Epithelial cell of prostate (primary cell): ENCODE data around the gene KRT4.

Experiments used
- DNase-seq: peaks from one replicate; pipeline ENCODE4 v3.0.0-alpha.2; 2011; ENCODE audit warnings: low read depth, low spot score
- H3K27ac ChIP-seq: fragments of 450-650 bp; 2 replicates; pipeline ENCODE4 v1.5.1; 2017; ENCODE audit warnings: mild to moderate bottlenecking

Gene KRT4

DNA sequence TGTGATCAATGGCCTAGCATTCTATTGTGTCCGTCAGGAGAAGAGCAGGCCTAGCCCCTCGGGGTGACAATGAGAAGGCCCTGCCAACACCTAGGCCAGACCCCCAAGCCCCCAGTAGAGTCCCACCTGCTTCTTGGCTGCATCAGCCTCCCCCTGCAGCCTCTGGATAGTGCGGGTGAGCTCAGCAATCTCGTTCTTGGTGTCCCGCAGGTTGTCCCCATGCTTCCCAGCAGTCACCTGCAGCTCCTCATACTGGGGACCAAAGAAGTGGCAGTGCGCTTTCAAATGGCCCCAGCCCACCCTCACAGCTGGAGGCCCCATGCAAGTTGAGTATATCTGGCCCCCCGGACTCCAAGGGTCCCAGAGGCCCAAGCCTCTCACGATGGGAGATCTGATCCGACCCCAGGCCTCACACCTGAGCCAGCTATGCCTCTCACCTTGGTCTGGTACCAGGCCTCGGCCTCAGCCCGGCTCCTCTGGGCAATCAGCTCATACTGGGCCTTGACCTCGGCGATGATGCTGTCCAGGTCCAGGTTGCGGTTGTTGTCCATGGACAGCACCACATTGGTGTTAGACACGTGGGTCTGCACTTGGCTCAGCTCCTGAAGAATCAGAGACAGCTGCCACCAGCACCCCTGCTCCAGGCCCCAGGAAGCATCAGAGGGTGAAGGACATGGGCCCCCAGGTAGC lies 10.0 kb upstream of the KRT4 start:
- DNase-seq, result no peak
- H3K27ac ChIP-seq, result no peak overlapping the region

DNA sequence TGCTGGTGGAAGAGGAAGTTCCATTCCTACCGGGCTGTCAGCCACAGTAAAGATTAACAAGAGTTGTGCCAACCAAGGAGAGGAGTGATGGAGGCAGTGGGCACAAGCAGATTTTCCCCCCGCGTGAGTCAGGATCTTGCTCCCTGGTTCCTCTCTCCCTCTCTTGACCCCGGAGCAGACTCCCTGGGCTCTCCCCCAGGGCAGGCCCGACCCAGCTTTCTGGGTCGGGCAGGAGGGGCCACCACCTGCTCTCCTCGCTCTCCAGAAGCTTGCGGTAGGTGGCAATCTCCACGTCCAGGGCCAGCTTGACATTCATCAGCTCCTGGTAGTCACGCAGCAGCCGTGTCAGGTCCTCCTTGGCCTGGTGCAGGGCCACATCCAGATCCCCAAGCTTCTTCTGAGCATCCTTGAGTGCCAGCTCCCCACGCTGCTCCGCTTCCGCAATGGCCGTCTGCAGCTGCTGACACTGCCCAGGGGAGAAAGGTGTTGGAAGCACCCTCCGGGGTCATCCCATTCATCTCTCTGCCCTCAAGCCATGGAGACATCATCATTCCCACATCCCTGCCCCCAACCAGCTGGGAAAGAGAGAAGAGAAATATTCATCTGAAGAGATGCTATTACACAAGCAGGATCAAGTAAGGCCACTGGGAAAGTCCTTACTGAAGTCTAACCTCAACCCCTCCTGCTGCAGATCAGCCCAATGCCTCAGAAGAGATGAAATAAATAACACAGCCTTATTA lies 9.0 kb upstream of the KRT4 start:
- DNase-seq, result no peak

DNA sequence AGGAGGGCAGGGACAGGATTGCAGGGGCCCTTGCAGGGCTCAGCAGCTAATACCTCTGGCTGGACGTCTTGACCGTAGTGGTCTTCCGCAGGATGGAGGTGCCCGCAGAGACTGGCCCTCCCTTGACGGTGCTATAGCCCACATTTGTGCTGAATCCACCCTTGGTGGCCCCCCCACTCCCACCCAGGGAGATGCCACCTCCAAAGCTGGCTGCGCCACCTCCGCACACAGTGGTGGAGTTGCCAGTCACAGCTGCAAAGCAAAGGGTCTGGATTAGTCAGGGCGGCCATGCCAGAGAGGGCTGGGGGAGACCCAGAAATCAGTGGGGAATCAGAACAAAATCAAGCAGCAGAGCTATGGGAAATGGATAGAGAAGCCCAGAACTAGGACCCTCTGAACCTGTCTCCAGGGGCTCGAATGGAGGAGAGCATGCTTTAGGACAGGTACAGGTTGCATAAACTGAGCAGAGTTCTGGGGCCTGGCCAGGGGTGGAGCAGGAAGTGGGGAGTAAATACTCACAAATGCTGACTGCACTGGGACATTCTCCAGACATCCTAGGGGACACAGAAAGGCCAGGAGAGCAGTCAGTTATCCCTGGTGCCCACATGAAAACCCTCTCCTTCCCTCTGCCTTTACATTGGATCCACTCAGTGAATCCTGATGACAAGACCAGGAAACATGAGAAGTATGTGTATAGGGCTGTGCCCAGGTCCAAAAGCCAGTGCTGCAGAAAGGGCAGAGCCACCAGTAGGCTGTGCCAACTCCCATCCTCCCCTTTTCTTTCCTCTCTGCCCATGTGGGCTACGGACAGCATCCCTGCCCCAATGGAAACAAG lies 8.1 kb upstream of the KRT4 start:
- H3K27ac ChIP-seq, result no peak overlapping the region
- DNase-seq, result no peak

More for the DNA sequence above, 9.0 kb upstream of the KRT4 start:
- H3K27ac ChIP-seq, result no peak overlapping the region

DNA sequence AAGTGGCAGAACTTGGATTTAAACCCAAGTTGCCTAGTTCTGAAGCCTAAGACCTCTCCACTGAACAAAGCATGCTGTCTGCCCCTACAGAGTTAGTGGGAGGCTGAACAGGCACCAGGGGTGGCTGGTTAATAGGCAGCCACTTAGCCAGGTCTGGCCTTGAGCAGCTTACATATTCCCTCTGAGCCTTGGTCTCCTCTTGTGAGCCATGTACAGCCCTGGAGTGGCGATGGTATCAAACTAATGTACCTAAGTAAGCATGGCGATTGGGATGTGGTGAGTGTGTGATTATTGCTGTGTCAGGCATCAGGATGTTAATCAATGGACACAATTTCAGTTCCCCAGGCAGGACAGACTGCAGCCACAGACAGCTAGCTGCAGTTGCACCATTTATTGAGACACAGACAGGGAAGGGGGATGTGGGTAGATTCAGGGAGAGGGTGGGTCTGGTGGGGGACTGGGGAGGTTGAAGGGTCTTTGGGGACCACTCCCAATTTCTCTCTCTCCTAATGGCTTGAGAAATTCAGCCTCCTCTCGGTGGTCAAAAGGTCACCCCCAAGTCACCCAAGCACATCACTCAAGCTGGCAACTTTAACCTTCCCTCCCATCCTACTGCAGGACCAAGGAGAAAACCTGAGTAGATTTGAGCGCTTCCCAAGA lies 7.3 kb upstream of the KRT4 start:
- DNase-seq, result no peak
- H3K27ac ChIP-seq, result no peak overlapping the region

DNA sequence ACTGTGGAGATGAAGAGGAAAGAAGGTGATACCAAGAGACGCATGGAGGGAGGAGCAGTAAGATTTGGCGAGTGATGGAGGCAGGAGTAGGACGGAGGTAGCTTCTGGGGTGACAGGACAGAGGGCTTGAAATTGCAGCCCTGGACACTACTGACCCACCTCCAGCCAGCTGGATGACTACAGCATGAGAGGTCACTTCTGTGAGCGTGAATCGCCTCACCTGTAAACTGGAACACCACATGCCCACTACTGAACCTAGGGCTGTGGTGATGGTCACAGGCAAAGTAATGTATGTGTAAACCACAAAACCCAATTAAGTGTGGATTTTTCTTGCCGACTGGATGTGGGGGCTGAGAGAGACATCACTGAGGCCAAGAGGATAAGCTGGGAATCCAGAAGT lies 6.6 kb upstream of the KRT4 start:
- no peak for DNase-seq
- no peak overlapping the region for H3K27ac ChIP-seq

DNA sequence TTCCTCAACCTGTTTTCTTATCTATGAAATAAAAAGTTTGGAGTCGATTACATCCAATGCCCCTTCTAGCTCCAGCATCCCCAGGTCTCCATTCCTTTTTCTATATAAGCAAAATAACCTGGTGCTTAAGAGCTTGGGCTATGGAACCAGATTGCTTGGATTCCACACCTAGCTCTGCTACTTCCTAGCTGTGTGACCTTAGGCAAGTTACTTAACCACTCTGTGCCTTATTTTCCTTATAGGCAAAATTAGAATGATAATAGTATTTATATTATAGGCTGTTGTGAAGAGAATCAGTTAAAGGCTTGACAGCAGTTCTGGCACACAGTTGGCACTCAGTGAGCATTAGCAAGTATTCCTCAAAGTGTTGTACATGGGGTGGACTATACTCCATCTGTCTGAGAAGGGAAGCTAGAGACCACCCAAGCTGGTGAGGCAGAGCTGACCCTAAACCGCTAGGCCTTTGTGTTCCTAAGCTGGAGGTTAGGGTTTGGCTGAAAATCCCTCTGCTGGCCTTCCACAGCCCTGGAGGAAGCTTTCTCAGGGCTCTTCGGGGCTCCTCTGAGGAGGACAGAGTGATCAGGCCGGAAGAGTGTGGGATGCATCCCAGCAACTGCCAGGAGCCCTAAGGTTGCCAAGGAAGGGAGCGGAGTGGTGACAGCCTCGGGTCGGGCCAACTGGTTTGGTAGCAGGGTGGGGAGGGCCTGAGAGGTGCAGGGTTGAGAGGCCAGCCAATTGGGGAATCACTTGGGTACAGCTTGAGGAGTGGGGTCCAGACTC lies 6.0 kb upstream of the KRT4 start:
- DNase-seq, result no peak
- H3K27ac ChIP-seq, result no peak overlapping the region

DNA sequence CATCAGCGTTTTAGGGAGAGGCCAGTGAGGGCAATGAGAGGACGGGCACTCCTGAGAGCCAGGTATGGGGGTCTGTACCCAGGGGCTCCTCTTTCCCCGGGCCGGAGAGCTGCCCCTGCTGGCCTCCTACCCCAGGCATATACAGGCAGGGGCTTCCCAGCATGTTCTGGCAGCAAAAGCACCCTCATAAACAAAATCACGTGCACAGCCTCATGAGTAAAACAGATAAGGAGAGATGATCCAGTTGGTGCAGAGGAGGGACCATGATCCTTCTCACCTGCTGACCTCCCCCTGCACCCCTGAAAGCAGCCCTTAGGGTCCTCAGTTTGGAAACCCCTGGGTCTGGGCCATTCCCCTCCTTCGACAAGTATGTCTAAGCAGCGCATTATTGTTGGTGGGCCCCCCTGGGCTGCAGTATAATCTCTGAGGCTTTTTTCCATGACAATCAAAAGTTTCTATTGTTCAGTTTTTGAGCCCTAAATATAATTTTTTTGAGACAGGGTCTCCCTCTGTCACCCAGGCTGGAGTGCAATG lies 5.0 kb upstream of the KRT4 start:
- no peak overlapping the region for H3K27ac ChIP-seq
- no peak for DNase-seq

DNA sequence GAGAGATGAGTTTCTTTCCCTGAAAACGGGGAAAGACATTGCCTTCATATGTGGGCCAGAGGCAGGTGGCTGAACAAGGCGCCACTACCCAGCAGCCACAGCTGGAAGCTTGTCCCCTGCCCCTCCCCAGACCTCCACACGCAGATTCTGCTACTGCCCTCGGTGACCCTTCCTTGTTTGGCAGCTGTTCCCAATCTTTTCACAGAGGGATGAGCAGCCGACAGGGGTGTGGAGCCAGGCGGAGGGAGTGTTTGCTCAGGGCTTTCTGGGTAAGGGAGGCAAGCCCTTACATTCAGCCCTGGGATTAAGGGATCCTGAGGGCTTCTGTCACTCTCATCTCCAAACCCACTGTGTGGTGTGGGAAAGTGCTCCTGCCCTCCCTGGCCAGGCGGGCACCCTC lies 4.5 kb upstream of the KRT4 start:
- no peak overlapping the region for H3K27ac ChIP-seq
- DNase-seq, result no peak

DNA sequence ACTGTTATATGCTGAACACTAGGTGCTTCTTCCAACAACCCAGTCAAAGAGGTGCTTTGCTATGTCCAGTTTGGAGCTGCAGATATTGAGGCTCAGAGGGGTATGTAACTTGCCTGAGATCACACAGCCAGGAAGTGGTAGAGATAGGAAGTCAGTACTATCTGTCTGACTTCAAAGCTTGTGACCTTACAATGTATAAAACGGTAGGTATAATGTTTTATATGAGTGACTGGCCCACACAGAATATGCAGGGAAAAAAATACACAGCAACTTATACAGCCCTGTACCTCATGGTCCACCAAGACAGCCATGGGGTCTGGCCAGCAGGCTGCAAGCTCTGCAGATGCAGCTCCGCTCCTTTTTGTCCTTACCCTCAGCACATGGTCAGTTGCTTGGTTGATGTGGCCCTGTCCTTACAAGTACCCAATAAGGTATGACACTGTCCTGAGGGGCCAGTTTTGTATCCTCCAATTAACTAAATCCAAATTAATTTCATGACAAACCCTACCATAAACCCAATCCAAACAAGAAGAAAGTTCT lies 3.9 kb upstream of the KRT4 start:
- no peak overlapping the region for H3K27ac ChIP-seq
- no peak for DNase-seq

DNA sequence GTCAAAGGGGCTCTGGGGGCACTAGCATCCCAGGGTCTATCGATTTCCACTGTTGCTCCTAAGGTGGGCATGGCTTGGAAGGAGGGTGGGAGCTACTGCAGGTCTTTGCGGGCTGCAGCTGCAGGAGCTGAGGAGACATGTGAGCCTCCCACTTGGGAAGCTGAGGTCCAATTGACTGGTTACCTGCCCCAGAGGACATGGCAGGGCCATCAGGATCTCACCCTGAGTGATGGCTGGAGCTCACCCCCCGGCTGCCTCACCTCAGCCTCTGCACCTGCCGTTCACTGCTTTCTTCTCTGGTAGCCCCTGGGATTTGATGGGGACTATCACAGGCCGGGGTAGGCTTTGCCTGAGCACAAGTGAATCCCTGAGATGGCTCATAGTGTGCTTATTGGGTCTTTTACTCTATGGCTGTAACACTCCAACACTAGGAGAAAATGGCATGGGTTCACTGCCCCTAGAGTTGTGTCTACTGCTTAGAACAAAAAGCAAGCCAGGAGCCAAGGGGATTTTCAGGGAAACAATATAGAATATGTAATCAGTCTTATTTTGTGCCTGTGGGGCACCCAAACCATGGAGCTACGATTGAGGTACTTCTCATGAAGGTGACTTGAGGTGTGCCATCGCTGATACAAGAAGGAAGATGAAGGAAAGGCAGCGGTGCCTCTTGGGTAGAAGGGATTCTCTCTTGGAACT lies 3.2 kb upstream of the KRT4 start:
- H3K27ac ChIP-seq, result no peak overlapping the region
- no peak for DNase-seq

DNA sequence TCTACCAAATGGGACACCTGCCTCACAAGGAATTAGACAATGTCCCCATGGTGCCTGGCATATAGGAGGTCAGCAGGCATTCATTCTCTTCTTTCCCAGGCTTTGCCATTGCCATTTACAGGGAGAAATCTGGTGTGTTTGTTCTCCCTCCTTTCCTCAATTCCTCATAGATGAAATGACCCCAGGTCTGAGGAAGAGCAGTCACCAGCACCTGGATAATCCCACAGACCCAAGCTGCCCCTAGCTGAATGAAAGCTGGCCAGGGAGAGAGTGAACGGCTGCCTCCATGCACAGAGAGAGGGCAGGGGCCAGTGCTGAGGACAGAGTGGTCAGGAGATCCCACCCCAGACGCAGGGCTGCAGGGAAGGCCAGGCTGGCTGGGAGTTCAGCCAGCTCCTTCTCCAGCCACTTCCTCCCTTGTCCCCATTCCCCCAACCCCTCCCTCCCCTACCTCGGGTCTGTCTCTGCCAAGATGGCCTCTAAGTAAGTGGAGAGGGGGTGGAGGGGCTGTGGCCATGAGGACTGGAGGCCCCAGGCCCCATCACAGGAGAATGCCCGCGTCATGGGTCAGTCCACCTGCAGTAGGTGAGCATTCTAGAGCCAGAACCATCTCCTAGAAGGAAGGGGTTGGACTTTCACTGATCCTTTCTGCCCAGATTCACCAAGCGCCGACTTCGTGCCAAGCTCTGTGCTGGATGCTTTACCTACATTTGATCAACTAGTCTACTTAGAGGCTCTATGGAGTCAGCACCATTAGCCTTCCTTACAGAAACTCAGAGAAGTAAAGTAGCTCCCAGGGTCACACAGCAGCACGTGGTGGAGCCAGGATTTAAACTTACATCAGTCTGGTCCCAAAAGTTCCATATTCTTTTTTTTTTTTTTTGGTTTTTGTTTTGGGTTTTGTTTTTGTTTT lies 2.0 kb upstream of the KRT4 start:
- no peak overlapping the region for H3K27ac ChIP-seq
- no peak for DNase-seq

DNA sequence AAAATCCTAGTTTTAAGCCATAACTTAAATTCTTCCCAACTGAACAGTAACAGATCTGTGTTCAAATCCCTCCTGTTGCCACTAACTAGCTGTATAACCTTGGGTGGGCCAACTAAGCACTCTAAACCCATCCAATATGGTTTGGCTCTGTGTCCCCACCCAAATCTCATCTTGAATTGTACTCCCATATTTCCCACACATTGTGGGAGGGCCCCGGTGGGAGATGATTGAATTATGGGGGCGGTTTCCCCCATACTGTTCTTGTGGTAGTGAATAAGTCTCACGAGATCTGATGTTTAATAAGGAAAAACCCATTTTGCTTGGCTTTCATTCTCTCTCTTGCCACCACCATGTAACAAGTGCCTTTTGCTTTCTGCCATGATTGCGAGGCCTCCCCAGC lies 1.2 kb upstream of the KRT4 start:
- no peak overlapping the region for H3K27ac ChIP-seq
- no peak for DNase-seq

DNA sequence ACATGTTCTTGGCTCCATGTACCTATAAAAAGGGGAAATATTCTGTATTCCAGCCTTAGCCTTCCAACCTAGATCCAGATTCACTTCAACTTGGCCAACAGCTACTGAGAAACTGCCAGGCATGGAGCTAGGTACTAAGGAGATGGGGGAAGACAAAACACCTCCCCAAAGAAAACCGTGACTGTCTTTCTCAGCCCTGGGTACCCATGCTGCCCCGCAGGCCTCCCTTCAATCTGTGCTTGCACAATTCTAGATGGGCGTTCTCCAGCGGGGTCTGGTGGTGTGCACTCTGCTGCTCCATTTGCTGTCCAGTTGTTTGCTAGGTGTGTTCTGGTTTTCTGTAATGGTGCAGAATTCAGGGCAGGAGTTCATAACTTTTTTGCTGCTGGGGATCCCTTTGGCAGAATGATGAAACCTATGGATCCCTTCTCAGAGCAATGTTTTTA lies 817 bp upstream of the KRT4 start:
- no peak overlapping the region for H3K27ac ChIP-seq
- DNase-seq, result no peak

DNA sequence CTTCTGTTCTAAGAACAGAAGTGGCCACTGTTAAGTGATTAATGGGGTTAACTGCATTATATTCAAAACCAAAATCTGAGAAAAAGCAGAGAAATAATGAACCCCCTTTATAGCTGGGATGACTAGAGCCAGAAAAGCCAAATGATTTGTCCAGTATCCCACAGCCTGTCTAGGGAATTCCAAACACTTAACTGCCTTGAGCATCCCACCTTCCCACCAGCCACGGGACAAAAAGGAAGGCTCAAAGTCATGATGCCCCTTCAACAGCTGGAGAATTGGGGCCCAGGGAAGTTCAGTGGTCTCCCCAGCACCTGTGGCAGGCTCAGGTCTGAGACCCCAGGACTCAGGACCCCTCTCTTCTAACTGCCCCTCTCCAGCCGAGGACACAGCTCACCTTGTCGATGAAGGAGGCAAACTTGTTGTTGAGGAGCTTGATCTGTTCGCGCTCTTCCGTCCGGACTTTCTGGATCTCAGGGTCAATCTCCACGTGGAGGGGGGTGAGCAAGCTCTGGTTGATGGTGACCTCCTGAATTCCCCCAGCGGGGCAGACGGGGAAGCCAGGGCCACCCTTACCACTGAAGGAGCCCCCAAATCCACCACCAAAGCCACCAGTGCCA lies 605 bp downstream of the KRT4 start:
- no peak overlapping the region for H3K27ac ChIP-seq
- no peak for DNase-seq

DNA sequence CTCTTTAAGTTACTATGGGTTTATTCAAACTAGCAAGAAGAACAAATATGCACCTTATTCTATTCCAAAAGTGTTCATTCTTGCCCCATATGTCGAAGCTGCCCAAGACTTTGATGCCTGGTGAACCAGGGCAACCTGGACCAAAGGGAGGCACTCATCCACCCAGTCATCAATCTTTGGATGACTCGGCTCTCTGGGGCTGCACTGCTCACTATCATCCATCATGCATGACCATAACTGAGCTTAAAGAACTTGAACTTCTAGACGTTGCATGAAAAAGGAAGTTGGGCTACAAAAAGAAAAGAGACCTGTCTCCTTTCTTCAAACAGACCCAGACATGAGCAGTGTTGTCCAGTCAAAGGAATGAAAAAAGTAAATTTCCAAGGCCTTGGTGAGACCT lies 1.2 kb downstream of the KRT4 start:
- DNase-seq, result no peak
- H3K27ac ChIP-seq, result no peak overlapping the region

DNA sequence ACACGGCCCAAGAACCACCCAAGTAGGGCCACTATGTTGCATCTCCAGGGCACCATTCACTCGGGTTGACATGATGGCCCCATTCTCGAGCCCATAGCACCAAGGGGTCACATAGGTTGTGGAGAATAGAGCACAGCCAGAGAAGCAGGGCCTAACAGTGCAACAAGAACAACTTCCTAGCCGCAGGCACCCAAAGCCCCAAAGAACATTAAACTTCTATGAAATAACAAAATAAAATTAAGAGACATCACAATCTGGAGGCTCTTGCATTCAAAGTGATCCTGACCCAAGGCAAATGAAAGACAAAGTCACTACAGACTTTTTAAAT lies 1.9 kb downstream of the KRT4 start:
- H3K27ac ChIP-seq, result no peak overlapping the region
- no peak for DNase-seq
